Epithelial cell of proximal tubule (primary cell): ENCODE data around the gene RAD51B. TPM values are rescaled to one million over a fixed set of nuclear protein-coding genes. Genes with fewer than 3 reads are reported as not detected.

Experiments
- DNase-seq: peaks from one replicate; pipeline ENCODE4 v3.0.0-alpha.2; 2011; ENCODE audit warnings: low read depth
- H3K4me3 ChIP-seq: 2 replicates; pipeline ENCODE4 v1.5.1; 2011; ENCODE audit warnings: low read depth, mild to moderate bottlenecking, low read length
- CTCF ChIP-seq: conservative IDR thresholded peaks from 2 replicates; pipeline ENCODE4 v1.5.1; 2012; ENCODE audit warnings: low read depth, mild to moderate bottlenecking, low read length
- total RNA-seq: library from RNA; depleted of rRNA; stranded (reverse); fragments of >200 nt; gene quantifications from 2 replicates; pipeline ENCODE4 v1.2.3, GENCODE V29; 2015

Gene RAD51B
- total RNA-seq, 1 donor from 2014 or later = 6.3 TPM

- no peak for TF ChIP-seq CTCF
- DNase-seq = no peak
- no peak overlapping the region for H3K4me3 ChIP-seq
Observed at GRCh38 chr14:68345738-68346137, 526.2 kb downstream of the RAD51B start.

- no peak overlapping the region for H3K4me3 ChIP-seq
- no peak for TF ChIP-seq CTCF
- no peak for DNase-seq
Observed at GRCh38 chr14:68346556-68347343, 527.2 kb downstream of the RAD51B start.

- DNase-seq = no peak
- TF ChIP-seq CTCF = no peak
- H3K4me3 ChIP-seq = no peak overlapping the region
Observed at GRCh38 chr14:68349900-68350629, 530.5 kb downstream of the RAD51B start.

GRCh38 chr14:68355415-68355814 is 535.8 kb downstream of the RAD51B start:
- no peak for DNase-seq
- no peak overlapping the region for H3K4me3 ChIP-seq
- TF ChIP-seq CTCF = no peak

GRCh38 chr14:68357777-68358176 is 538.2 kb downstream of the RAD51B start:
- no peak for TF ChIP-seq CTCF
- H3K4me3 ChIP-seq = no peak overlapping the region
- DNase-seq = no peak

GRCh38 chr14:68358500-68358899 is 538.9 kb downstream of the RAD51B start:
- H3K4me3 ChIP-seq = no peak overlapping the region
- no peak for DNase-seq
- TF ChIP-seq CTCF = no peak
